K562 treated with DMSO at 1 percent for 12 hours (cell line): ENCODE measurements around the gene KLHDC8A. TPM values are rescaled to one million over a fixed set of nuclear protein-coding genes. Genes with fewer than 3 reads are reported as not detected.

Experiments used
- total RNA-seq: library from RNA; unstranded; fragments of 300-600 nt; gene quantifications from 2 replicates; pipeline ENCODE4 v1.2.3, GENCODE V29; 2022; ENCODE audit not compliant: insufficient read depth

Gene KLHDC8A, protein sequence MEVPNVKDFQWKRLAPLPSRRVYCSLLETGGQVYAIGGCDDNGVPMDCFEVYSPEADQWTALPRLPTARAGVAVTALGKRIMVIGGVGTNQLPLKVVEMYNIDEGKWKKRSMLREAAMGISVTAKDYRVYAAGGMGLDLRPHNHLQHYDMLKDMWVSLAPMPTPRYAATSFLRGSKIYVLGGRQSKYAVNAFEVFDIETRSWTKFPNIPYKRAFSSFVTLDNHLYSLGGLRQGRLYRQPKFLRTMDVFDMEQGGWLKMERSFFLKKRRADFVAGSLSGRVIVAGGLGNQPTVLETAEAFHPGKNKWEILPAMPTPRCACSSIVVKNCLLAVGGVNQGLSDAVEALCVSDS
- not detected in 2 replicates for total RNA-seq

DNA sequence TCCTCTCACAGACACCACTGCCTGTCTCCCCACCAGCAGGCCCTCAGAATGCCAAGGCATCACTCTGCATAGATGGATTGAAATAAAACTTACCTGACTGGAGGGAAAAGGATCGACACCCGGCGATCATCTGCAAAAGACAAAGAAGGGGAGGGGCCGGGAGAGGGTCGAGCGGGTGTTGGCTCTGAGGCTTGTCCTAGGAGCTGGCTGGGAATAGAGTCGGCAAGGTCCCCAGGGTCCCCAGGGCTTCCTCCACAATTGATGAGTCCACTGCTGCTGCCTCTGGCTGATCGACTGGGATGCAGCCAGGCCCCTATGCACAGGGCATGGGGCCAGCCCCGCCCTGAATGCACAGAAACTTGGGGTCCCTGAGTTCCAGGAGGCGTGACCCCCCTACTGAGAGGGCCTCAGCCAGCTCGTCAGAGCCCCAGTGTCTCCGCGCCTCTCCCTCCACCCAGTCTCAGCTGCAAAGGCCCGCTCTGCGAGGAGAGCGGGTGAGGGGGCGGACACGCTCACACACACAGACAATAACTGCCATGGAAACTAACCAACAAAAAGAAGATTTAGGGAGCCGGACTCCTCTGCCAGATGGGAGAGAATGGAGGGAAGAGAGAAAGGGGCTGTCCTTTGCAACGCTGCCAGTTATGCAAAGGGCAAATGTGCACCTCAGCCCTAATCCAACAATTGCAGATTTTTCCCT lies at the start of gene KLHDC8A:
TSS of gene KLHDC8A (minus strand) at position 483 of the 700 bp plus-strand sequence. CDS start 13,318 bp downstream, outside the sequence.

DNA sequence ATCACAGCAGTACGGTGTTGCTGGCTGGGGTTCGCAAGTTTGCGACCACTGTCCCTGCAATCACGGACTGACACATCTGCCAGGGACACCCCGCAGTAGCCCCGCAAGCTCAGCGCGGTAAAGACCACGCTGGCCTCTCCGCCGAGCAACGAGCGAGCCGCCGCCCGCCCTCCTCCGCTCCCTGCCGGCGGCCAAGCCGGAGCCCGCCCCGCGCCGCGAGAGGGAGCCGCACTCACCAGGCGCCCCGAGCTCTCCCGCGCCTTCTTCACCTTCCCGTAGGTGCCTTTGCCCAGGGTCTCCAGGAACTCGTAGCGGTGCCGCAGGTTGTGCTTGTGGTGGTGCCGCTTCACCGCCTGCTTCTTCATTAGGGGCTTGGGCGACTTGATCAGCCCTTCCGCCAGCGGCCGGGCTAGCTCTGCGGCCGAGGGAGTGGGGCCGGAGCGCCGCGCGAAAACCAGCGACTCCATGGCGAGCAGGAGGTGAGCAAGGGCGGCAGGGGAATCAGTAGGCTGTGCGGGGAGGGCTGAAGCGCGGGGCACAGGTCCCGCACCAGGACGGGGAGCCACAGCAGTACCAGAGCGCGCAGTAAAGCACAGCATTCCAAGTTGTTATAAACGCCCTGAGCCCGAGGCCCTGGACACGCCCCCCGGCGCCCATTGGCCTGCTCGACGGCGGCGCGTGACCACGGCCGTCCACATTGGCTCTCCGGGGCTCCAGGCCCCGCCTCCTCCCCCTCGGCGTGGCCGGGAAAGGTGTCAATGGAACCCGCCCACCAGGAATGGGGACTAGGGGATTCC lies 35.4 kb downstream of the KLHDC8A start, which contains the start of gene NUAK2:
TSS of gene NUAK2 (minus strand) at position 584 of the 797 bp plus-strand sequence. CDS start at position 467, 117 bp downstream.

Other genes with a start within 250 kb of the KLHDC8A start
- gene RBBP5, start 234.9 kb downstream of the KLHDC8A start, total RNA-seq = 9.1 and 23.5 TPM in 2 replicates
- 2.8 and 9.5 TPM in 2 replicates for gene DSTYK, start 145.2 kb downstream of the KLHDC8A start, total RNA-seq
- 8.3 and 12.1 TPM in 2 replicates for gene TMCC2, start 129.0 kb downstream of the KLHDC8A start, total RNA-seq
- gene NUAK2, start 35.2 kb downstream of the KLHDC8A start, total RNA-seq = 0.44 and 1.1 TPM in 2 replicates
- gene LEMD1, start 65.1 kb upstream of the KLHDC8A start, total RNA-seq = not detected in 2 replicates
- 0.35 and 0.73 TPM in 2 replicates for gene BLACAT1, start 99.1 kb upstream of the KLHDC8A start, total RNA-seq
- gene CDK18, start 147.7 kb upstream of the KLHDC8A start, total RNA-seq = 0.97 and 2.0 TPM in 2 replicates